Right lobe of liver (tissue), 6 donors: Measurements from ENCODE around the gene ITPR1. TPM values are rescaled to one million over a fixed set of nuclear protein-coding genes. Genes with fewer than 3 reads are reported as not detected.

Experiments
- ATAC-seq, 4 donors: fragments of 200-7000 bp; cut with Tn5 transposase; one replicate each; pipeline ENCODE4 v1.9.1; 2020; ENCODE audit warnings: mild to moderate bottlenecking in 4 of 4, moderate library complexity in 4 of 4
- DNase-seq, 3 donors: peaks; one replicate each; pipeline ENCODE4 v3.0.0-alpha.2; 2020
- H3K27ac ChIP-seq, 3 donors: fragments of 200-600 bp; one replicate each; pipeline ENCODE4 v1.8.0; 2022
- H3K27me3 ChIP-seq, 2 donors: fragments of 200-600 bp; one replicate each; pipeline ENCODE4 v1.8.0; 2022
- H3K36me3 ChIP-seq, 4 donors: fragments of 200-600 bp; sonication (generic) in 1 of 4; one replicate each; pipeline versions ENCODE4 v1.5.1 to v1.8.0; 2017 to 2022; ENCODE audit warnings: control low read depth in 1 of 4
- H3K4me1 ChIP-seq, 4 donors: fragments of 200-600 bp; sonication (generic) in 1 of 4; one replicate each; pipeline versions ENCODE4 v1.5.1 to v1.8.0; 2017 to 2022; ENCODE audit warnings: control low read depth in 1 of 4
- H3K4me3 ChIP-seq, 3 donors: fragments of 200-600 bp; one replicate each; pipeline ENCODE4 v1.8.0; 2022
- H3K9me3 ChIP-seq, 4 donors: fragments of 200-600 bp; sonication (generic) in 1 of 4; one replicate each; pipeline versions ENCODE4 v1.5.1 to v1.8.0; 2017 to 2022; ENCODE audit warnings: control low read depth in 1 of 4
- POLR2A ChIP-seq: fragments of 450-650 bp; IDR thresholded peaks from one replicate; pipeline ENCODE4 v1.6.1; 2017; ENCODE audit warnings: antibody characterized with exemption, mild to moderate bottlenecking
- WGBS: methylation state at CpG from one replicate; pipeline ENCODE4 v1.1.6; 2018; ENCODE audit warnings: low coverage, low lambda C conversion rate; ENCODE audit not compliant: insufficient coverage; ENCODE audit errors: missing lambda C conversion rate; 5-methylcytosine and 5-hydroxymethylcytosine counted together
- intact Hi-C, 2 donors: fragments of 100-400 bp; cut with DNase I; formaldehyde crosslinking; loops; one replicate each; pipeline versions ENCODE4 v1.11.2 to v1.14.1; 2022
- total RNA-seq, 6 experiments: library from RNA; depleted of rRNA in 2 of 6; stranded (reverse); fragments of >200 nt in 2 of 6; fragmentation: NEBNext Ultra II Directional in 3 of 6; extraction: Animal tissue kit (Norgen Biotek cat#: 25700) in 3 of 6; gene quantifications; one replicate each; pipeline versions ENCODE4 v1.1.0 to v1.2.4, GENCODE V29; 2016 to 2023
- TF ChIP-seq, protein P1 (sequence below), 4 donors: fragments of 200-600 bp in 3 of 4; fragments of 450-650 bp in 1 of 4; IDR thresholded peaks; one replicate each; pipeline versions ENCODE4 v1.5.1 to v1.8.0; 2016 to 2022; ENCODE audit warnings: antibody characterized with exemption in 4 of 4, mild to moderate bottlenecking in 2 of 4
- donor health status: DM: no; HTN: yes; CAD: no.
- donor health status: DM: no; HTN: no; CAD: no.
- donor health status: DM: no; HTN: no; CAD: no.
- donor health status: DM: no; HTN: yes; CAD: no.
- donor health status: DM: no; HTN: yes; CAD: no.

The ITPR1 gene
- total RNA-seq, 6 experiments from 2014 or later, result 6.5 to 16.2 (median 11.5) TPM

DNA sequence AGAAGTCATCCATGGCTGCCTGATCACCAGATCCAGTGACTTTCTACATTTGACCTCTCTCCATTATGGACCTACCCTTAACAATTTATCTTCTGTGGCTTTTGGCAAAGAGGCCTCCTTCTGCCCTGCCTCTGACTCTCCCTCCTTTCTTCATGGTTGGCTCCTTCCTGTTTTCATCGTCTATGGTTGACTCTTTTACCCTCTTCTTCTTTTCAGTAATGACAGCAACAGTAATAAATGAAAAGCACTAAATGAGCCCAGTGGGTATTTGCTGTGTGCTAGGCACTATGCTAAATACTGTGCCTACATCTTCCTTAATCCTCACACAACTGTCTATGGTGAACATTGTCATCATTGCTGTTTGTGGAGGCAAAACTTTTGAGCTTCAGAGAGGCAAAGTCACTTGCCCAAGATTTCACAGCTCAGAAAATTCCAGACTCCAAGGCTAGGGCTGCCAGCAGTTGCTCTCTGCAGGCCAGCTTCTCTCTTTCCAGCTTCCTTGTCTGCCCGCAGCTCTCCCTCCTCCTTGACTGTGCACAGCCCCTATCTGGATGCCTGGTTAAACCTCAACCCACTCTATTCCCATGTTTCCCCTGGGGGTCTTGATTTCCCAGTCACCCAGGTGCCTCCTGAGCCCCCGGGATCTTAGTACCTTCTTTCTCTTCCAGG is 24.6 kb downstream of the ITPR1 start:
- 40% methylated on average over 3 of the region's 3 CpGs for WGBS
- DNase-seq (no peak), ATAC-seq (peak in 3 of 4 donors; percentile 21 to 41 (median 30))
- Histone ChIP-seq H3K27me3 (no peaks in the 10 kb centered on the region), H3K36me3 (no peaks in the 10 kb centered on the region), H3K4me3 (no peak overlapping the region), H3K27ac (no peak overlapping the region), H3K9me3 (no peaks in the 10 kb centered on the region), H3K4me1 (no peaks in the 10 kb centered on the region)
- TF ChIP-seq, protein P1, sequence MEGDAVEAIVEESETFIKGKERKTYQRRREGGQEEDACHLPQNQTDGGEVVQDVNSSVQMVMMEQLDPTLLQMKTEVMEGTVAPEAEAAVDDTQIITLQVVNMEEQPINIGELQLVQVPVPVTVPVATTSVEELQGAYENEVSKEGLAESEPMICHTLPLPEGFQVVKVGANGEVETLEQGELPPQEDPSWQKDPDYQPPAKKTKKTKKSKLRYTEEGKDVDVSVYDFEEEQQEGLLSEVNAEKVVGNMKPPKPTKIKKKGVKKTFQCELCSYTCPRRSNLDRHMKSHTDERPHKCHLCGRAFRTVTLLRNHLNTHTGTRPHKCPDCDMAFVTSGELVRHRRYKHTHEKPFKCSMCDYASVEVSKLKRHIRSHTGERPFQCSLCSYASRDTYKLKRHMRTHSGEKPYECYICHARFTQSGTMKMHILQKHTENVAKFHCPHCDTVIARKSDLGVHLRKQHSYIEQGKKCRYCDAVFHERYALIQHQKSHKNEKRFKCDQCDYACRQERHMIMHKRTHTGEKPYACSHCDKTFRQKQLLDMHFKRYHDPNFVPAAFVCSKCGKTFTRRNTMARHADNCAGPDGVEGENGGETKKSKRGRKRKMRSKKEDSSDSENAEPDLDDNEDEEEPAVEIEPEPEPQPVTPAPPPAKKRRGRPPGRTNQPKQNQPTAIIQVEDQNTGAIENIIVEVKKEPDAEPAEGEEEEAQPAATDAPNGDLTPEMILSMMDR (IDR thresholded peaks at IDR 0.05), result no peak
- no peak for TF ChIP-seq POLR2A
- intact Hi-C loops, result no loop called here

- H3K4me3 ChIP-seq, result no peak overlapping the region
- H3K4me1 ChIP-seq, result no peaks in the 10 kb centered on the region
- no peak overlapping the region for H3K27ac ChIP-seq
- no peaks in the 10 kb centered on the region for H3K36me3 ChIP-seq
- no peak for DNase-seq
- WGBS, result 74% methylated on average over 5 of the region's 5 CpGs
- intact Hi-C loops, result no loop called here
- no peaks in the 10 kb centered on the region for H3K27me3 ChIP-seq
- no peaks in the 10 kb centered on the region for H3K9me3 ChIP-seq
- TF ChIP-seq POLR2A, result no peak
- TF ChIP-seq, protein P1 (IDR thresholded peaks at IDR 0.05), result no peak
- peak in 2 of 4 donors; percentile 32 to 46 for ATAC-seq
These were observed 27.1 kb downstream of the ITPR1 start for GRCh38 chr3:4520033-4520816.

DNA sequence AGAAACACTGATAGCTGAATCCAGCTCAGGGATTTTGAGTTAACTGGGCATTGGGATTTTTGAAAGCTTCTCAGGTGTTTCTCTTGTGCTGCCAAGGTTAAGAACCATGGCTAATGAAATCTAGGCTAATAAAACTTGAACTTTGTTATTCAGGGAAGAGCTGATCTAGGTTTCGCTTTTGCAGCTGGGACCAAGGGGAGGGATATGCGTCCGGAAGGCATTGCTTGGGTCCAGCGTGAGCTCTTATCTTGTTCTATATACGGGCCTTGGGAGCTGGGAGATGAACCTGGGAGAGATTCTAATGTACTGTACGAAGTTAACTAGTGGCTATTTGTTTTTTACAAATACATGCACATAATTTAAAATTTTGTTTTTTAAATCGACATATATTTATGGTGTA is 29.8 kb downstream of the ITPR1 start:
- ATAC-seq (no peak), DNase-seq (no peak)
- Histone ChIP-seq H3K4me3 (no peak overlapping the region), H3K9me3 (no peaks in the 10 kb centered on the region), H3K27me3 (no peaks in the 10 kb centered on the region), H3K4me1 (no peaks in the 10 kb centered on the region), H3K27ac (no peak overlapping the region), H3K36me3 (no peaks in the 10 kb centered on the region)
- intact Hi-C loops, result no loop called here
- TF ChIP-seq, protein P1 (IDR thresholded peaks at IDR 0.05), result no peak
- no peak for TF ChIP-seq POLR2A
- WGBS, result 67% methylated on average over 7 of the region's 7 CpGs

GRCh38 chr3:4523710-4524698 is 30.9 kb downstream of the ITPR1 start:
- ATAC-seq (no peak), DNase-seq (no peak)
- H3K9me3 ChIP-seq, result no peaks in the 10 kb centered on the region
- H3K4me3 ChIP-seq, result no peak overlapping the region
- no peaks in the 10 kb centered on the region for H3K36me3 ChIP-seq
- no peaks in the 10 kb centered on the region for H3K27me3 ChIP-seq
- intact Hi-C loops, result no loop called here
- WGBS, result 67% methylated on average over 12 of the region's 12 CpGs
- H3K27ac ChIP-seq, result no peak overlapping the region
- TF ChIP-seq POLR2A, result no peak
- TF ChIP-seq, protein P1 (IDR thresholded peaks at IDR 0.05), result no peak
- H3K4me1 ChIP-seq, result no peaks in the 10 kb centered on the region
